GM12801 (cell line): ENCODE data around the gene PCNX2.

Source experiments
- TF ChIP-seq, protein P1 (sequence below): IDR thresholded peaks from one replicate; pipeline ENCODE4 v1.5.1; 2011; ENCODE audit warnings: control low read depth; ENCODE audit not compliant: insufficient read length; ENCODE audit errors: extremely low read depth

Gene PCNX2

DNA sequence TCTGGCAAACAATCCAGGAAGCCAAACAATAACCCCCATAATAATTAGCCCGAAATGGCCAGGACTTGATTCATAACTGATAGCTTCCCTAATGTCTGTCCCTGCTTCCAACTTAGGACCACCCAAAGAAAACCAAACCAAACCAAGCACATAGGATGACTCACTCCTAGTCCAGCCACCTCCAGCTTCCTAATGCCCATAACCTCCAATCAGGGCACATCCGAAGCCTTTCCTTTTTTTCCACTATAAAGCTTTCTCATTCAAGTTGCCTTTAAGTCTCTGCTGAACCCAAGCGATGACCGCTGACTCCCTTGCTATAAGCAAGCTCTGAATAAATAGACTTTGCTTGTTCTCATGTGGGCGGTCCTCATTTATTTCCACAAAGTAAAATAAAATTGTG lies 40.4 kb downstream of the PCNX2 start:
- TF ChIP-seq, protein P1, sequence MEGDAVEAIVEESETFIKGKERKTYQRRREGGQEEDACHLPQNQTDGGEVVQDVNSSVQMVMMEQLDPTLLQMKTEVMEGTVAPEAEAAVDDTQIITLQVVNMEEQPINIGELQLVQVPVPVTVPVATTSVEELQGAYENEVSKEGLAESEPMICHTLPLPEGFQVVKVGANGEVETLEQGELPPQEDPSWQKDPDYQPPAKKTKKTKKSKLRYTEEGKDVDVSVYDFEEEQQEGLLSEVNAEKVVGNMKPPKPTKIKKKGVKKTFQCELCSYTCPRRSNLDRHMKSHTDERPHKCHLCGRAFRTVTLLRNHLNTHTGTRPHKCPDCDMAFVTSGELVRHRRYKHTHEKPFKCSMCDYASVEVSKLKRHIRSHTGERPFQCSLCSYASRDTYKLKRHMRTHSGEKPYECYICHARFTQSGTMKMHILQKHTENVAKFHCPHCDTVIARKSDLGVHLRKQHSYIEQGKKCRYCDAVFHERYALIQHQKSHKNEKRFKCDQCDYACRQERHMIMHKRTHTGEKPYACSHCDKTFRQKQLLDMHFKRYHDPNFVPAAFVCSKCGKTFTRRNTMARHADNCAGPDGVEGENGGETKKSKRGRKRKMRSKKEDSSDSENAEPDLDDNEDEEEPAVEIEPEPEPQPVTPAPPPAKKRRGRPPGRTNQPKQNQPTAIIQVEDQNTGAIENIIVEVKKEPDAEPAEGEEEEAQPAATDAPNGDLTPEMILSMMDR = no peak

DNA sequence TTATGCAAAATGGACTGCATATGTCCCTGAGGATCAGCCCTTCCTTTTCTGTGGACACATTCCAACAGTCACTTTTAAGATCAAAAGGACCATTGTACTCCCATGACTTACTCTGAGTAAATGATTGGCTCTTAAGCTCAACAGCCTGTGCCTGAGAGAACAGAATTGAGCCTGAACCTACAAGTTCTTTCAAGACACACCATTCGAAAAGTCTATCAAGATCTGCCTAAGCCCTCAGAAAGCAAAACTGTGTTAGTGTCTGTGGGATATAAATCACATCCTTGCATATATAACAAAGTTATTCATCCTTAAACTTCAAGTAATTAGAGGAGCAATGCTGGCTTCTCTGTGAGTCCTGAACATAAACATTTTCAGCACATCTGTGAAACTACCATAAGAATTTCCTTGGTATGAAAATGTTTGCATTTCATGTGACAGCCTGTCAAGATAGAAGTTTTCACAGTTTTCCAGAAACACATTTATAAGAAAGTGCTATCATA lies 41.6 kb downstream of the PCNX2 start:
- TF ChIP-seq, protein P1 = no peak

DNA sequence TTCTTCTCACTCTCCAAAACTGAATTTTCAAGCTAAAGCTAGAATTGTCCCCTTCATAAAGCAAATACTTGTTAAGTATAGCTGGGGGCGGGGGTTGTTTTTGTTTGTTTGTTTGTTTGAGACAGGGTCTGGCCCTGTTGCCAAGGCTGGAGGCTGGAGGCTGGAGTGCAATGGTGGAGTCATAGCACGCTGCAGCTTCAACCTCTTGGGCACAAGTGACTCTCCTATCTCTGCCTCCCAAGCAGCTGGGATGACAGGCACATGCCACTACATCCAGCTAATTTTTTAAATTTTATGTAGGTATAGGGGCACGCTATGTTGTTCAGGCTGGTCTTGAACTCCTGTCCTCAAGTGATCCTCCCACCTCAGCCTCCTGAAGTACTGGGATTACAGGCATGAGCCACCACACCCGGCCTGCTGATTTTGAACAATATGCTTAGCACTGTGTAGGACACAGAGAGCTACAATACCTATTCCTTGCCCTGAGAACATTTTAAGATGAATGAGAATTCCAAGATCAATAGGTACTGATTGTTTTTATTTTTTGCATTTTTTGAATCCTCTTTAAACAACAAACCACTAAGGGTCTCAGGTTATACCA lies 42.2 kb downstream of the PCNX2 start:
- TF ChIP-seq, protein P1 = no peak

DNA sequence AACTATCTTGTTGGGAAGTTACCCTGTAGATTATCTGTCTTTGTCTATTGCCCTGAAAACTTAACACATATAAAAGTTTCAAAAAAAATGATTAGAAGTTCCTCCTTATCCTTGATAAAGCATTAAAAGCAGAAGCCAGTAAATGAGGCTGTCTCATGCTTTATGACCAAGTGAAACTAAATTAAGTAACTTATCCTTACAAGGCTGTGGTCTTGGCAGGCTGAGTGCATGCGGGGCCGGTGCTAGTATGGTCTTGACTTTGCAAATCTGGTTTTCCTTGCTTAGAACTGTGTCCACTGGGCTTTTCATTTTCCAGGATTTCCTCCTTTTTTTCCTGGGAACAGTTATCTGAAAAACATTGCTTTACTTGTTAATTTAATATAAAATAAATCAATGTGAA lies 43.1 kb downstream of the PCNX2 start:
- TF ChIP-seq, protein P1 = no peak

DNA sequence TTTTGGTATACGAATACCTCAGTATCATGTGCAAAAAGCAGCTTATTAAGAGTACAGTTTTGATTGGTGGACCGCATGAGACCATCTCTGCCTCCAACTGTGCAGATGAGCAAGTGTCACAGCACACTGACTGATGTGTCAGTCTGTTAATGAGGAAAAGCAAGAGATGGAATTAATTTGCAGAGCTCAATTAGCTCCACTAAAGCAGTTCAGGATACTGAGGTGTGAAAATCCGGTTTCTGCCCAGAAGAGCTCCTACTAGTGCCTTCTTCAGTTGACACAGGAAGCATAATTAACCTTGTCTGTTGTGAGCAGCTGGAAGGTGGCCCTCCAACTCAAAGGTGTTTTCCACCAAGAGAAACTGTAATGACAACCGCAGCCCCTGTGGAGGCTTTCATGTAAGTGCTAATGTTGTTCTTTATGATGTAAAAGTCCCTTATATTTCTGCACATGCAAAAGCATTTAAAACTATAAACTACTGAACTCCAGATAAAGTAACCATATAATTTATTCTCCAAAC lies 44.3 kb downstream of the PCNX2 start:
- TF ChIP-seq, protein P1 = no peak

DNA sequence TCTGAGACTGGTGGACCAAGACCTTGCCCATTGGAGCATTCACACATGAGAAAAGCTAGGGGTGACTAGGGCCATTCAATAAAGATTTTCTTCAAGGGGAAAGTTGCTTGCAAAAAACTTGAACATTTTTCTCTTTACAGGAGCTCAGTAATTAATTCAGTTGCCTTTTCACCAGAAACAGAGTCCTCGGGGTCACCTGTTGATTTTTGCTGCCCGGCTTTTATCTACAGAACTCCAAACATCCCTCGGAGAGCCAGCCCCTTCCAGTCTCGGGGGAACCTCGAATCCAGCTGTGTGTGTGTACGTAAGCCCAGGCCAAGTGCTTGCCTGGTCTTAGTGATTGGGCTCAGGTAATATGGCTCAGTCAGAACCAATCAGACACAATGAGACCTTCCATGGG lies 47.5 kb downstream of the PCNX2 start:
- TF ChIP-seq, protein P1 = no peak

DNA sequence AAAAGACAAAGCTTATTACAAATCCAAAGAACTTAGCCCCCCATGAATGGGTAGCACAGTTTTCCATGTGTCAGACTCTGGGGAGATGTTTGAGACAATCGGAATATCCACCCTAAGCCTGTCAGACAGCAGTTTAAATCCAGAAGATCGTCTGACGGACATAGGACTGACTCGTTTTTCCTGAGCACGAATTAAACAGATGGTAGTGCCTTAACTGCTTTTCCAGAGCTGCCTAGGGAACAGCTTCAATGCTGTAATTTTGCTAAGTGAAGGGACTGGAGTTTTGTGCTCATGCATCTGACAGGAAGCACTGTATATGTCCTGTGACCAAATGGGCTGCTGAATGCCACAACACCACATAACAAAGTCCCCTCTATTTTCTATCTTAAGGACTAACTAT lies 48.6 kb downstream of the PCNX2 start:
- TF ChIP-seq, protein P1 = no peak
